GM13977 (cell line): Measurements from ENCODE around the gene RNF150.

Experiments used
- DNase-seq: peaks from one replicate; pipeline ENCODE4 v3.0.0; 2012; ENCODE audit warnings: low spot score
- in situ Hi-C: fragments of 300-500 bp; cut with MboI; formaldehyde crosslinking; loops from one replicate; pipeline ENCODE4 v1.12.0; 2022; ENCODE audit warnings: low sequenced_read_pairs, low pct_unique_long_range_greater_than_20kb, mixed read lengths, inconsistent platforms; ENCODE audit not compliant: unreplicated experiment
- TF ChIP-seq, protein P1 (sequence below): IDR thresholded peaks from 2 replicates; pipeline ENCODE4 v1.5.1; 2012; ENCODE audit warnings: mild to moderate bottlenecking, control low read depth; ENCODE audit not compliant: insufficient read depth; ENCODE audit errors: extremely low read depth, missing control alignments

Gene RNF150

DNA sequence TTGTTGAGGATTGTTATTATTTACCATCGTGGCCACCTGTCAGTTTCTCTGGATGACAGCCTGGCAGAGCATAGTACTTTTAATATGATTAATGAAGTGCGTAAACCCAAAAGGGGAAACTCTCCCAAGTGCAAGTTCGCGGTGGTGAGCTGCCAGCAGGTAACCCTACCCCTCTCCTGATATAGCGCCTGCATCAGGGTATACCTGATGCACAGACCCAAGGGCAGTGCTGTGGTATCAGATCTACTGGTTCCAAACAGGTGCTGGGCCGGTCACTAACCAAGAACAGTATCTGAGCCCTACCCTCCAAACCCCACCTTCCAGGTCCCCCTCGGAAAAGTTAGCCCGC lies 1.6 kb downstream of the RNF150 start:
- in situ Hi-C loops: no loop called here
- DNase-seq: no peak
- TF ChIP-seq, protein P1, sequence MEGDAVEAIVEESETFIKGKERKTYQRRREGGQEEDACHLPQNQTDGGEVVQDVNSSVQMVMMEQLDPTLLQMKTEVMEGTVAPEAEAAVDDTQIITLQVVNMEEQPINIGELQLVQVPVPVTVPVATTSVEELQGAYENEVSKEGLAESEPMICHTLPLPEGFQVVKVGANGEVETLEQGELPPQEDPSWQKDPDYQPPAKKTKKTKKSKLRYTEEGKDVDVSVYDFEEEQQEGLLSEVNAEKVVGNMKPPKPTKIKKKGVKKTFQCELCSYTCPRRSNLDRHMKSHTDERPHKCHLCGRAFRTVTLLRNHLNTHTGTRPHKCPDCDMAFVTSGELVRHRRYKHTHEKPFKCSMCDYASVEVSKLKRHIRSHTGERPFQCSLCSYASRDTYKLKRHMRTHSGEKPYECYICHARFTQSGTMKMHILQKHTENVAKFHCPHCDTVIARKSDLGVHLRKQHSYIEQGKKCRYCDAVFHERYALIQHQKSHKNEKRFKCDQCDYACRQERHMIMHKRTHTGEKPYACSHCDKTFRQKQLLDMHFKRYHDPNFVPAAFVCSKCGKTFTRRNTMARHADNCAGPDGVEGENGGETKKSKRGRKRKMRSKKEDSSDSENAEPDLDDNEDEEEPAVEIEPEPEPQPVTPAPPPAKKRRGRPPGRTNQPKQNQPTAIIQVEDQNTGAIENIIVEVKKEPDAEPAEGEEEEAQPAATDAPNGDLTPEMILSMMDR: no peak

DNA sequence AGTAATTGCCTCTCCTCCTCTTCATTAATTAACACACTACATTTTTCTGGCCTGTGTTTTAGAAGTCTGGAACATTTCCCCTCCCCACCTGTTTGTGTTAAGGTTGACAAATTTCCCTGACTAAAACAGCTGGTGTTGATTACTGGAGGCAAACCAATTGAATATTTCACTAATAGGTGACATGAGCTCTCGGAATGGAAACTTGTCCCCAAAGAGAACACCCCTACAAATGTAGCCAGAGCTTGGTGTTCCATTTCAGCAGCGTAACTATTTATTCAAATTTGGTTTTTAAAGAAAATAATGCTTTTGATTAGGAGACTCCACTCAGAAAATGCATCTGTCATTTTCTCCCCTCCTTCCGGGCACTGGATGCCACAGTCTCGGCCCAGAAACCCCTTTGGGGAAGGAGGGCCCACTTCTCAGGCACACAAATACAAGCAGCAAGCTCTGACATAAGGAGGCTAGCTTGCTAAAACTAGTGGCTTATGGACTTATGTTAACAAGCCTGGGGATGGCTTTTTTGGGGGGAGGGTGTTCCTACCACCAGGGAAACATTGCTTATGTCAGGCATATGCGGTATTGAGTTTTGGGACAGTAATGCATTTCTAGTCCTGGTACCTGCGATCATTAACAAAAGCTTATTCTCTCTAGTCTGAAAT lies 2.2 kb downstream of the RNF150 start:
- DNase-seq: no peak
- in situ Hi-C loops: no loop called here
- TF ChIP-seq, protein P1: no peak

DNA sequence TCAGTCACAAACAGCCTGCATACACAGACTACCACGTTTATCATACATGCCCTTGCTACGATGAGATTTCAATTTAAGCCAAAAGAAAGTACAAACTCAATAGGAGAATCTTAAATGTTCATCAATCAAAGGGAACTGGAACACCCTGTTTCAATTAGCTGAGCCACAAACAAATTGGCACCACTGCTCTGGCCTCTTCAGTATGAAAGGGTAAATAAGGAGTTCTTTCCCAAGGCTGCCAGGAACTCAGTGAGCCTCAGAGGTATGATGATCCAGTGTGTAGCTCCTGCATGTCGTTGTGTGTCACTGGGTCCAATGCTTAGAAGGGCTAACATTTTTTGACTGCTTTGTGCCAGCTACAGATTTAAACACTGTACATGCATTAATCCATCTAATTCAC lies 5.4 kb downstream of the RNF150 start:
- in situ Hi-C loops: no loop called here
- DNase-seq: no peak
- TF ChIP-seq, protein P1: no peak

DNA sequence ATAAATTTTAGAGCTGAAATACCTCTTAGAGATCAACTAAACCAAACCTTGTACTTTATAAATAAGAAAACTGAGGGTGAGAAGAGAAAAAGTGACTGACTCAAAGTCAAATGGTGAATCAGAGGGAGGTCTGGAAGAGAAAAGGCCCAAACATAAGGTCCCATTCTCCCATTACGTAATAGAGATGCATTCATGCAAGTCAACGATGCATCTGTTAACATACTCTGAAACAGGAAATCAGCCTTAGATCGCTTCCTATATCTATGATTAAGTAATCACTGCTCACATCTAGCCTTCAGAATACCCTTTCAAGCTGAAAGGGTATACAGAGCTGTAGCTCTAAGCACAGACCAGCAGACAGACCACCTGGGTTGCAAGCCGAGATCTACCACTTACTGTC lies 6.5 kb downstream of the RNF150 start:
- TF ChIP-seq, protein P1: no peak
- no peak for DNase-seq
- in situ Hi-C loops: no loop called here

DNA sequence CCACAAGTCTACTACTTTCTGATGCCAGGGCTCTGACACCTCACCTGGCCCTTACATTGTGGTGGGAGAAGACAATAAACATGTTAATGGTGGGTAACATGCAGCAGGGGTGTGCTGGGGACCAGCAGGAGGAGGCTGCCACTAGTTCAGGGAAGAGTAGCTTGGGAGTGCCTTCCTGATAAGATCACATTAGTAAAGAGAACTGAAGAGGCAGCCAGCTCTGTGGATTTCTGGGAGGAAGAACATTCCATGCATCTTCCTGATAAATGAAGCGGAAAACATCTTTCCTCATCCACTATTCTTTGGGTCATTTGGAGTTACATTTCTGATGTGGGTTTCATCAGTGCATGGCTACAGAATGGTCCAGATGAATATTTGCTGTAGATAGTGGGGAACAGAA lies 9.0 kb downstream of the RNF150 start:
- DNase-seq: no peak
- TF ChIP-seq, protein P1: no peak
- in situ Hi-C loops: no loop called here

DNA sequence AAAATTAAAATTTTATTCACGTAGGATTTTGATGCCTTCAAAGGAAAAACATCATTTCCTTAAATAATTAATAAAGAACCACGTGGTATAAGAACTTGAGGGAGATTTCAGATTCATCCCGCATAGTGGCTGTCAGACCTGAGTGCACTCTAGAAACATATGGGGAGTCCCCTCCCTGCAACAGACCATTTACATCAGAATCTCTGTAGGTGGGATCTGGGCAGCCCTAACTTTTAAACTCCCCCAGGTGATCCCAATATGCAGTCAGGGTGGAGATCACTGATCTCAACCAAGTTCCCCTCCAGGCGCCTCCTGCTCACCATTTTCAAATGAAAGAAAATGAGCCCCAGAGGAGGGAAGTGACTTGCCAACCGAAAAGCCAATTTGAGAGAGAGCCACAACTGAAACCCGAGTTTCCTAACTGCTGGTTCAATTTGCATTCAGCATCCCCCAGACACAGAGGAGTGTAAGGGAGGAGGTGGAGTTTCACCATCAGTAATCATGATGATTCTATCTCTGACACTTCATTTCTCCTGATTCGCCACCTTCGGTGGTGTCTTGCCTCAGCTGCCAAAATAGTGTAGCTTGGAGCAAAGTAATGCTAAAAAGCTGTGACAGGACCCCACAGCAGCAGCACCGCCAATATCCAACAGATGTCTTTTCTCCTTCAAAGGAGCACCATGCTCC lies 11.4 kb downstream of the RNF150 start:
- no peak for DNase-seq
- TF ChIP-seq, protein P1: no peak
- in situ Hi-C loops: no loop called here
